NCI-H748 (cell line): ENCODE results near the gene SH3PXD2B.
"Not testable (repeated sequence)": the region's sequence is repeated elsewhere in the genome, so short reads cannot be mapped to it uniquely, and the experiment has no call there.

ENCODE experiments used
- DNase-seq: peaks from one replicate; lab custom pipeline; 2025; ENCODE audit not compliant: unreplicated experiment; lab: John Stamatoyannopoulos, UW

The SH3PXD2B gene

GRCh38 chr5:172311026-172311425 is 143.3 kb downstream of the SH3PXD2B start:
- DNase-seq = no peak

DNA sequence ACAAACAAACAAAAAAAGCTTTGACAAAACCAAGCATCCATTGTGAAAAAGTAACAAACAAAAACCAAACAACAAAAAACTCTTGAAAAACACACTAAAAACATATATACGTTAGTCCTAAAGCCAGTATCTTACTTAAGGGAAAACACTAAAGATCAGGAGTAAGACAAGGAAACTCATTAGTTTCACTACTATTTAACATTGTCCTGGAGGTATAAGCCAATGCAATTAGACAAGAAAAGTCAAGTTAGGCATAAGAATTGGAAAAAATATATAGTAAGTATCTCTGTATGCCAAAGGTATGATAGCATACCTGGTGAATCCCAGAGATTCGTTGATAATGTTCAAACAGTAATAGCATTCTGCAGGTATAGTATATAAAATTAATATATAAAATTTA is 148.9 kb downstream of the SH3PXD2B start:
- DNase-seq = no peak

DNA sequence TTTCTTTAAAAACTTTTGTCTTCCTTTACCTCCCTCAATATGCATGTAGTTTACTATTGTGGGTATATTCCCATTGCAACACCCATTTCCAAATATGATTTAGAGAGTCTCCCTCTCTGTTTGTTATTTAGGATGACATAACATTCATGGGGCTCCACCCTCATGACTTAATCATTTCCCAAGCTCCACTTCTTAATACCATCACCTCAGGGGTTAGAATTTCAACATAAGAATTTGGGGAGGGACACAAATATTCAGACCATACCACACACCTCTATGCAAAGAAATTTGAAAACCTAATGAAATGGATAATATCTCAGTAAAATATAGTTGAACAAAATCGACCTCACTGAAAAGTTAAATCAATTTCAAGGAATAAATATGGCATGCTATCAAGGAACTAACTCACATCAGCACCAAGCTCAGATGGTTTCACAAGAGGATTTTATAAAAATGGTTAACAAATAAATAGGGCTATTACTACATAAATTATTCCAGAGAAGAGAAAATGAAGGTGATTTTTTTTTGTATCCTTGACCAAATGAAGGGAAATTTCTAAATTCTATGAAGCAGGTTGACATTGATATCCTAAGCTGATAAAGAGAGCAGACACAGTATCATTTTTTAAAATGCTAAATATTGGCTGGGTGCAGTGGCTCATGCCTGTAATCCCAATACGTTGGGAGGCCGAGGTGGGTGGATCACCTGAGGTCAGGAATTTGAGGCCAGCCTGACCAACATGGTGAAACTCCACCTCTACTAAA is 150.6 kb downstream of the SH3PXD2B start:
- DNase-seq = peak; percentile 57

GRCh38 chr5:172303162-172303561 is 151.2 kb downstream of the SH3PXD2B start:
- peak; percentile 57 for DNase-seq

GRCh38 chr5:172302047-172302710 is 152.1 kb downstream of the SH3PXD2B start:
- no peak for DNase-seq

DNA sequence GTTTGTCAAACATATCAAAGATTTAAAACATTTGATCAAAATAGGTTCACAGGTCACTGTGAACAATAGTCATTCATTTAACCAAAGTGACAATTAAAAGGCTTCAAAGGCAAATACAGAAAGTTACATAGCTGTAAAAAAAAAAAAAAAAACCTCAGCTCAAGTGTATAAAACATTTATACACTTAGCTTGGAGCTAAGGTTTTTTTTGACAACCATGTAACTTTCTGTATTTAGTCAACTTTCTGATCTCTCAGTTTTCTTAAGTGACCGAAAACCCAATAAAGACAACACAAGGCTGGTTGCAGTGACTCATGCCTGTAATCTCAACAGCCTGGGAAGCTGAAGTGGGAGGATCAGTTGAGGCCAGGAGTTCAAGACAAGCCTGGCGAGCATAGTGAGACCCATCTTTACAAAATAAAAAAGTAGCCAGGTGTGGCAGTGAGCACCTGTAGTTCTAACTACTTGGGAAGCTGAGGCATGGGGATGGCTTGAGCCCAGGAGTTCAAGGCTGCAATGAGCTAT is 154.3 kb downstream of the SH3PXD2B start:
- DNase-seq = no peak

DNA sequence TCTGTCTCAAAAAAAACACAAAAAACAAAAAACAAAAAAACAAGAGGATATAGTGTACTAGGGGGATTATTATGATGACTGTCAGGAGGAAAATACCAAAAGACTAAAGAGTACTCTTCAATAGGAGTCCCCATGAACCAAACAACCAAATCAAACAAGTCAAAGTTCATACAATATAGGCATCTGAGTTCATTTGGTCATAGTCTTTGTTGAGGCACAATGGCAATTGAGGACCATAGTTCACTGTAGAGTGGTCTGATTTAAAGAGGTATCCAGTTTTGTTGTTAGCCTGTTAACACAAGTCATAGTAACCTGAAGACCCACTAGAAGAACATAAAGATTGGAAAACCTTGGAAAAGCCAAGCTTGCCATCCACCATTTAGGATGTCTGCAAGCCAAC is 159.5 kb downstream of the SH3PXD2B start:
- DNase-seq = no peak

DNA sequence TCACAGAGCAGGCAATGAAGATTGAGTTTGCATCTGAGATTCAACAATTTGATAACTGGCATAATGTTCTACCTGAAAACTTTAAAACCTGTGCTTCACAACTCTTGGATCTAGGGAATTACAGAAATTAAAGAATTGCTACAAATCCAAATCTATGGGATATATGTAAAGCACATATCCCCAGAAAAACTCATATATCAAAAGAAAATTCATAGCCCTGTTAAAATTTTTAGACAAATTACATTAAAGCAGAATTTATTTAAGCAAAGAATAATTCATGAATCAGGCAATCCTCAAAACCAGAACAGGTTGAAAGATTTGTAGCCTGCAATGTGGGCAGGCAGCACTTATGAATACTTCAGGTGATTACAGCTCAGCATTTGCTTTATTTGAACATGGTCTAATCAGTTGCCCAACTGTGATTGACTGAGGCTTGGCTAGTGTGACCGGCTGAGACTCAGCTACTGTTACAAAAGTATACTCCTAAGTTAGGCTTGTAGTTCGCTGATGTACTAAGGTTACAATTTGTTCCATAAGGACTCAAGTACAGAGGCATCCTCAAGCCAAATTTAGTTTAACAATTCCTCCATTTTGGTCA is 160.5 kb downstream of the SH3PXD2B start:
- no peak for DNase-seq

- DNase-seq = peak; percentile 82
Observed at GRCh38 chr5:172293054-172293744, 161.1 kb downstream of the SH3PXD2B start.

DNA sequence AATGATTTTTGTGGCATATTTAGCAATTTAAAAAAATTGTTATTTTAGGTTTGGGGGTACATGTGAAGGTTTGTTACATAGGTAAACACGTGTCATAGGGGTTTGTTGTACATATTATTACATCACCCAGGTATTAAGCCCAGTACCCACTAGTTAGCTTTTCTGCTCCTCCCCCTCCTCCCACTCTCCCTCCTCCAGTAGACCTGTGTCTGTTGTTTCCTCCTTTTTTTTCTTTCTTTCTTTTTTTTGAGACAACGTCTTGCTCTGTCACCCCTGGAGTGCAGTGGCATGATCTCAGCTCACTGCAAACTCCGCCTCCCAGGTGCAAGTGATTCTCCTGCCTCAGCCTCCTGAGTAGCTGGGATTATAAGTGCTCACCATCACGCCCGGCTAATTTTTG is 162.5 kb downstream of the SH3PXD2B start:
- not testable (repeated sequence) for DNase-seq

- no peak for DNase-seq
Observed at GRCh38 chr5:172288465-172288864, 165.9 kb downstream of the SH3PXD2B start.

GRCh38 chr5:172287140-172287539 is 167.2 kb downstream of the SH3PXD2B start:
- DNase-seq = not testable (repeated sequence)

DNA sequence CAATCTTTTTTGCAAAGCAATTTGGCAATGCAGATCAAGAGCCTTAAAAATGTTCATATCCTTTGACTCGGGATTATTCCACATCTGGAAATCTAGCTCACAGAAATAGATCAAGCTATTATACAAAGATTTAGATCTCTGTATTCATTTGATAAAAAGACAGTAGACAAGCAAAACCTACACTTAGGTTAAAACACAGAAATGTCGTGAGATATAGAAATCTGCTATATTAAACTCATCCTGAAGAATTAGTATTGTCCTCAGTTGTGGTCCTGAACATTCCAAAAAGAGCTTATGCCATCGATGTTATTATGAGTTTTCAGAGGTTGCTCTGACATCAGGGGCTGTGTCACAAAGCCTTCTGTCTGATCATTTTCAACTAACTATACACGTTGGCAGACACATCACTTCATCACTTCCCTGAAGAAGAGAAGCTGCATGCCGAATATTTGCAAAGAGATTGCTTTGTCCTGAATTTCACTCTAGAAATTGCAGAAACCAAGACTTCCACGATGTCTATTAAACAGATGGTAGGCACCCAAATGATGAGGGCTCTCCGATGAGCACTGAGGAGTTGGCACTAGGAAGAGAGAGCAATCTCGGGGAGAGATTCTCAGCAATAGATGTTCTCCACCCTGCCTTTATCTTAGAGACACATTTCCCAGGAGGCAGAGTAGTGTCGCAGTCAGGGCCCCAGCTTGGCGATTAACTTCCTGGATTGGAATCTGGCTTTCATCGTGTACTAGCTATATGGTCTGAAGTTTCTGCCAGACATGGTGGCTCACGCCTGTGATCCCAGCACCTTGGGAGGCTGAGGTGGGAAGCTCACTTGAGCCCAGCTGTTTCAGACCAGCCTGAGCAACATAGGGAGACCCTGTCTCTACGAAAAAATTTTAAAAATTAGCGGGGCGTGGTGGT is 168.8 kb downstream of the SH3PXD2B start:
- no peak for DNase-seq

GRCh38 chr5:172284611-172284980 is 169.7 kb downstream of the SH3PXD2B start:
- peak; percentile 44 for DNase-seq

GRCh38 chr5:172283862-172284610 is 170.3 kb downstream of the SH3PXD2B start:
- peak; percentile 90 for DNase-seq

DNA sequence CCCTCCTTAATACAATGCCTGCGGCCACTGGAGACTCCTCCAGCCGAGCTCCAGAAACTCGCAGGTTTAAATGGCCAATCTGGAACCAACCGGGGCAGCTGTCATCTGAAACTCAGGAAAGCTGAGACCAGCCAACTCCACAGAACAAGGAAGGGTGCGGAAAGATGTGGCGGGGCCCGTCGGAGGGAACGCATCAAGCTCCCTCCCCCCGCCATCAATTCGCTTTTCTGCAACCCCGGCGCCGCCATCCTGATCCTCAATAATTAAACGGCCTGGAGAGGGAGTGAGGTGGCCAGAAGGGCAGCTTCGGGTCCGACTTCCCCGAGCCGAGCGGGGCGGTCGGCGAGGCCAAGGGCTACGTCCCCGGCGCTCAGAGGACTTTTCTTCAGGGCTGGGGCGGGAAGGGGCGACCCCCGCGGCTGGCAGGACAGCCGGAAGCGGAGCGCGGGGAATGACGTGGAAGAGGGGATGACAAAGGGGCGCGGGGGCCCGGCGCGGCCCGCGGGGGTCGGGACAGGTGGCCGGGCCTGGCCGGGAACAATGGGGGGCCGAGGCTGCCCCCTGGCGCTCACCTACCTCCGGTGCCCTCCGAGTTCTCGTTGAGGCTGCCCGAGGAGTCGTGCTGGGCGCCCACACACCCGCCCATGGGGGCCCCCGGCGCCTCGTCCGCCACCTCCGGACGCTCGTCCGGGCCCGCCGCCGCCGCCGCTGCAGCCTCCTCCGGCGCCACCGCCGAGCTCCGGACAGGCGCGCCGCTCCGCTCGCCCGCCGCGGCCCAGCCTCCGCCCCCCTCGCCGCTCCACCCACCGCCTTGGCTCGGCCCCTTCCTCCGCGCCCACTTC is 171.1 kb downstream of the SH3PXD2B start, which contains the start of gene UBTD2:
Gene UBTD2, minus strand, starts transcription at position 745 of the 842 bp plus-strand sequence. Its CDS starts 99 bp downstream, at position 646.
- peak; percentile 88 for DNase-seq

DNA sequence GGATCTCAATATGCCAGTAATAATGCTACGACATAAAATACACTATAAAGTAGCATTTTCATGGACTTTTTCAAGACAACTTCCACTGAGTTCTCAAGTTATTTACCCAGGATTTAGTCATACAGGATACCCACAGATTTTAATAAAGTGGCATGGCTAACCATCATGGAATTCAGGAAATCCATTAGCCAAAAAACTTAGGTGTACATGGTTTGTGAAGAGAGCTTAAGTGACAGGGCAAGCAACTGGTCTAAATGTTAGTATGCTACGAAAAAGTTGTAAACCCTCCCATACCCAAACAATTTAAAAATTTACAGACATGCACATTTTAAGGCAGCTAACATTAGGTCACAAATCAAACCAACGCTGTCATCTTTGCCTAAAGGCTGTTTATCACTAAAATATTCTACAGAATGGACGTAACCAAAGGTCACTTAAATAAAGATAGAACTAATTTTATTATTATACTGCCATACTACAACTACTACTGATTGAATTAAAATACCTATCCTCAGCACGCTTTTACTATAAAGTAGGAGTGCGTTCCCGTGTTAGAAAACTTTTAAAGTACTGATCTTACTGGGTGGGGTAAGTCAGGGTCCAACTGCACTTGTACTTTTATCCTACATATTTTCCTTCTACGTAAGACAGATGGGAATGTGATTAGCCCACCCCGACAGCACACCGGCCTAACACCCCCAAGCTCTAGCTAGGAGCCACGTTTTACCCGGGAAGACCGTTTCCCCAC is 171.9 kb downstream of the SH3PXD2B start:
- no peak for DNase-seq

DNA sequence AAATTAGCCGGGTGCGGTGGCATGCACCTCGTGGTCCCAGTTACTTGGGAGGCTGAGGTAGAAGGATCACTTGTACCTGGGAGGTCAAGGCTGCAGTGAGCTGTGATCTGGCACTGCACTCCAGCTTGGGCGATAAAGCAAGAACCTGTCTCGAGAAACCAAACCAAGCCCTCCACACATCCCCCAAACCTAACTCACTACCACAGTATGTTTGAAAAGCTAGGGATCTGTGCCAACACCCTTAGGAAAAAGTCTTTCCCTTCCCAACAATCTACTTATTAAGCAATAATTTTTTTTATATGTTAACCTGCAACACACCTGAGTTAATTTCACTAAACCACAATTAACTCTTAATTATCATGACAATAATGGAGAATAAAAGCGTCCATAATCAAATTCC is 173.0 kb downstream of the SH3PXD2B start:
- no peak for DNase-seq
